Heart right ventricle (tissue), 16 donors: Measurements from ENCODE around the gene ASZ1. TPM values are rescaled to one million over a fixed set of nuclear protein-coding genes. Genes with fewer than 3 reads are reported as not detected.
A peak's percentile ranks its signal among the peaks of the same experiment; 100 is the strongest.

Experiments used
- ATAC-seq, 8 donors: fragments of 200-7000 bp; cut with Tn5 transposase; one replicate each; pipeline ENCODE4 v1.9.1; 2020; ENCODE audit warnings: mild to moderate bottlenecking in 8 of 8, moderate library complexity in 8 of 8, moderate number of reproducible peaks in 1 of 8
- DNase-seq, 2 donors: peaks; one replicate each; pipeline ENCODE4 v3.0.0-alpha.2; 2020
- H3K27ac ChIP-seq, 10 donors: fragments of 200-600 bp; sonication (generic) in 2 of 10; one replicate each; pipeline versions ENCODE4 v1.5.0 to v1.8.0; 2020 to 2022; ENCODE audit warnings: mild to moderate bottlenecking in 3 of 10
- H3K27me3 ChIP-seq, 7 donors: fragments of 200-600 bp; one replicate each; pipeline ENCODE4 v1.8.0; 2021 to 2022; ENCODE audit warnings: mild to moderate bottlenecking in 2 of 7
- H3K36me3 ChIP-seq, 9 donors: fragments of 200-600 bp; sonication (generic) in 1 of 9; one replicate each; pipeline versions ENCODE4 v1.5.0 to v1.8.0; 2020 to 2022; ENCODE audit warnings: mild to moderate bottlenecking in 2 of 9
- H3K4me1 ChIP-seq, 9 donors: fragments of 200-600 bp; sonication (generic) in 1 of 9; one replicate each; pipeline versions ENCODE4 v1.5.0 to v1.8.0; 2020 to 2022; ENCODE audit warnings: mild to moderate bottlenecking in 4 of 9
- H3K4me3 ChIP-seq, 10 donors: fragments of 200-600 bp; sonication (generic) in 2 of 10; one replicate each; pipeline versions ENCODE4 v1.5.0 to v1.8.0; 2020 to 2022; ENCODE audit warnings: mild to moderate bottlenecking in 7 of 10, moderate library complexity in 2 of 10
- H3K9me3 ChIP-seq, 11 donors: fragments of 200-600 bp in 10 of 11; sonication (generic) in 2 of 11; one replicate each; pipeline versions ENCODE4 v1.5.0 to v1.8.0; 2013 to 2022; ENCODE audit warnings: mild to moderate bottlenecking in 2 of 11, control low read depth in 1 of 11, moderate library complexity in 1 of 11
- CTCF ChIP-seq, 9 donors: fragments of 200-600 bp; sonication (generic) in 2 of 9; IDR thresholded peaks; one replicate each; pipeline versions ENCODE4 v1.5.0 to v1.8.0; 2021 to 2022; ENCODE audit warnings: antibody characterized with exemption in 9 of 9, mild to moderate bottlenecking in 5 of 9, moderate library complexity in 1 of 9
- WGBS, 2 donors: extraction: QIAGEN DNeasy Blood & Tissue Kit; methylation state at CpG; one replicate each; pipeline ENCODE4 v1.1.7; 2013; ENCODE audit warnings: inconsistent platforms in 1 of 2; 5-methylcytosine and 5-hydroxymethylcytosine counted together
- intact Hi-C, 10 donors: fragments of 100-400 bp; cut with DNase I; formaldehyde crosslinking; loops; one replicate each; pipeline versions ENCODE4 v1.11.1 to v1.14.2; 2022
- polyA plus RNA-seq, 2 donors: library from polyadenylated mRNA; stranded (reverse); fragments of 200-250 nt; gene quantifications; one replicate each; pipeline ENCODE4 v1.2.3, GENCODE V29; 2013
- total RNA-seq, 10 donors: library from RNA; stranded (reverse); fragmentation: NEBNext Ultra II Directional in 3 of 10; extraction: Animal tissue kit (Norgen Biotek cat#: 25700) in 3 of 10; gene quantifications; one replicate each; pipeline versions ENCODE4 v1.2.1 to v1.2.4, GENCODE V29; 2021 to 2023
- donor health status: Arrhythmogenic right ventricular cardiomyopathy.
- donor health status: ischemic (EF 13 %, LVEDD 7.1; RV severe dilation, severe dysfunction).
- donor health status: healthy with polysubstance abuse.
- donor health status: DM: no; HTN: yes; CAD: no.
- donor health status: DM: no; HTN: no; CAD: no.
- donor health status: ischemic (EF 25% LVEDD 6.9; RV normal size, moderate dysfunction).
- donor health status: ischemic (EF 25% LVEDD 5.7; RV mildly dilated, moderate dysfunction).
- donor health status: healthy.
- donor health status: DM: yes; HTN: yes; CAD: no.
- donor health status: Ischemic cardiomyopathy.
- donor health status: ischemic (EF 35%, LVEDD 5.7; RV mildly dilated, moderate dysfunction).
- donor health status: nonischemic (EF 11% LVEDD 7.7; RV severe dilation, severe dysfunction).
- donor health status: DM: yes; HTN: yes; CAD: no.
- donor health status: PGD.
- donor health status: ischemic (EF 29% LVEDD 5.4; RV normal size, mild dysfunction).
- donor health status: nonischemic (EF 23%, LVEDD 6.1; RV moderate dilation, normal function).

ASZ1 gene
- total and polyA plus RNA-seq, 12 donors: not detected

GRCh38 chr7:117401293-117402002 lies 25.8 kb downstream of the ASZ1 start:
- intact Hi-C loops: loop anchor here in 1 of 10 donors (2.0 kb wide), 1 partner anchor 315 kb away; no protein-coding TSS in a partner anchor
- WGBS, 2 donors: 81 to 89% methylated on average over 5 of the region's 5 CpGs

GRCh38 chr7:117399820-117400422 lies 27.4 kb downstream of the ASZ1 start:
- 40 to 51% methylated on average over 4 of the region's 4 CpGs for WGBS, 2 donors
- ATAC-seq (no peak), DNase-seq (no peak)
- Histone ChIP-seq H3K4me3 (no peak overlapping the region), H3K9me3 (no peaks in the 10 kb centered on the region), H3K27ac (no peak overlapping the region), H3K4me1 (no peaks in the 10 kb centered on the region), H3K36me3 (no peaks in the 10 kb centered on the region), H3K27me3 (no peaks in the 10 kb centered on the region)
- peak in 7 of 9 donors; percentile 32 to 53 (median 40) for TF ChIP-seq CTCF (IDR thresholded peaks at IDR 0.05)
- intact Hi-C loops: loop anchor here in 1 of 10 donors (2.0 kb wide), 1 partner anchor 317 kb away; no protein-coding TSS in a partner anchor

More at GRCh38 chr7:117401293-117402002, 25.8 kb downstream of the ASZ1 start:
- no peak for TF ChIP-seq CTCF (IDR thresholded peaks at IDR 0.05)
- H3K36me3 ChIP-seq: no peaks in the 10 kb centered on the region
- no peaks in the 10 kb centered on the region for H3K9me3 ChIP-seq
- peaks cover 0 to 6% (median 0%) of the 10 kb centered on the region in 7 donors for H3K27me3 ChIP-seq
- DNase-seq (no peak), ATAC-seq (no peak)
- H3K4me1 ChIP-seq: no peaks in the 10 kb centered on the region
- no peak overlapping the region for H3K27ac ChIP-seq
- no peak overlapping the region for H3K4me3 ChIP-seq

GRCh38 chr7:117395743-117396142 lies 31.6 kb downstream of the ASZ1 start:
- Histone ChIP-seq H3K27ac (no peak overlapping the region), H3K36me3 (no peaks in the 10 kb centered on the region), H3K4me1 (no peaks in the 10 kb centered on the region), H3K27me3 (no peaks in the 10 kb centered on the region), H3K4me3 (no peak overlapping the region), H3K9me3 (peaks cover 0 to 5% (median 0%) of the 10 kb centered on the region in 11 donors)
- intact Hi-C loops: no loop called here
- no peak for TF ChIP-seq CTCF (IDR thresholded peaks at IDR 0.05)
- no peak for ATAC-seq
- DNase-seq: no peak

GRCh38 chr7:117393781-117394180 lies 33.5 kb downstream of the ASZ1 start:
- DNase-seq (no peak), ATAC-seq (no peak)
- no peak overlapping the region for H3K4me3 ChIP-seq
- H3K27ac ChIP-seq: no peak overlapping the region
- intact Hi-C loops: no loop called here
- H3K4me1 ChIP-seq: no peaks in the 10 kb centered on the region
- H3K9me3 ChIP-seq: peaks cover 0 to 15% (median 0%) of the 10 kb centered on the region in 11 donors
- H3K36me3 ChIP-seq: no peaks in the 10 kb centered on the region
- no peak for TF ChIP-seq CTCF (IDR thresholded peaks at IDR 0.05)
- no peaks in the 10 kb centered on the region for H3K27me3 ChIP-seq
- 69 to 76% methylated on average over 1 of the region's 1 CpG for WGBS, 2 donors
